Activated CD4-positive, alpha-beta memory T cell treated with anti-CD3 and anti-CD28 coated beads for 36 hours (primary cell): ENCODE measurements around the gene PCDHGA4. TPM values are rescaled to one million over a fixed set of nuclear protein-coding genes. Genes with fewer than 3 reads are reported as not detected.

Experiments used
- total RNA-seq, 2 experiments: library from RNA; stranded (reverse); gene quantifications; one replicate each; pipeline ENCODE4 v1.2.3, GENCODE V29; 2021

Gene PCDHGA4
- total RNA-seq, 2 experiments from 2014 or later, result 0.07 to 0.12 TPM

Other genes starting within 250 kb of the PCDHGA4 start
- not detected for gene PCDHB4, start 233.2 kb upstream of the PCDHGA4 start, total RNA-seq
- gene PCDHB5, start 219.8 kb upstream of the PCDHGA4 start, total RNA-seq, result not detected
- not detected for gene PCDHB6, start 205.0 kb upstream of the PCDHGA4 start, total RNA-seq
- not detected for gene PCDHB7, start 182.4 kb upstream of the PCDHGA4 start, total RNA-seq
- gene PCDHB8, start 177.2 kb upstream of the PCDHGA4 start, total RNA-seq, result not detected
- not detected for gene PCDHB16, start 172.6 kb upstream of the PCDHGA4 start, total RNA-seq
- not detected for gene PCDHB9, start 167.9 kb upstream of the PCDHGA4 start, total RNA-seq
- not detected for gene PCDHB10, start 162.7 kb upstream of the PCDHGA4 start, total RNA-seq
- gene PCDHB11, start 155.4 kb upstream of the PCDHGA4 start, total RNA-seq, result not detected
- not detected for gene PCDHB12, start 146.3 kb upstream of the PCDHGA4 start, total RNA-seq
- gene PCDHB13, start 141.1 kb upstream of the PCDHGA4 start, total RNA-seq, result not detected
- gene PCDHB14, start 131.7 kb upstream of the PCDHGA4 start, total RNA-seq, result not detected
- gene PCDHB15, start 109.6 kb upstream of the PCDHGA4 start, total RNA-seq, result not detected
- gene SLC25A2, start 51.0 kb upstream of the PCDHGA4 start, total RNA-seq, result under 1 TPM; 0.19 to 0.31 TPM
- 10 to 100 TPM; 54.6 to 55.5 TPM for gene TAF7, start 34.2 kb upstream of the PCDHGA4 start, total RNA-seq
- gene PCDHGA1, start 24.5 kb upstream of the PCDHGA4 start, total RNA-seq, result not detected
- gene PCDHGA2, start 16.3 kb upstream of the PCDHGA4 start, total RNA-seq, result not detected
- not detected for gene PCDHGA3, start 11.2 kb upstream of the PCDHGA4 start, total RNA-seq
- not detected for gene PCDHGB1, start 4.9 kb upstream of the PCDHGA4 start, total RNA-seq
- under 1 TPM; 0.10 to 0.19 TPM for gene PCDHGB2, start 5.0 kb downstream of the PCDHGA4 start, total RNA-seq
- gene PCDHGA5, start 9.1 kb downstream of the PCDHGA4 start, total RNA-seq, result not detected
- under 1 TPM in 1 of 2 experiments, not detected in 1; 0.10 TPM for gene PCDHGB3, start 15.2 kb downstream of the PCDHGA4 start, total RNA-seq
- gene PCDHGA6, start 18.9 kb downstream of the PCDHGA4 start, total RNA-seq, result under 1 TPM; 0.05 to 0.10 TPM
- under 1 TPM in 1 of 2 experiments, not detected in 1; 0.07 TPM for gene PCDHGA7, start 27.7 kb downstream of the PCDHGA4 start, total RNA-seq
- under 1 TPM in 1 of 2 experiments, not detected in 1; 0.07 TPM for gene PCDHGB4, start 32.7 kb downstream of the PCDHGA4 start, total RNA-seq
- gene PCDHGA8, start 37.6 kb downstream of the PCDHGA4 start, total RNA-seq, result not detected
- under 1 TPM; 0.12 to 0.15 TPM for gene PCDHGB5, start 42.9 kb downstream of the PCDHGA4 start, total RNA-seq
- under 1 TPM in 1 of 2 experiments, not detected in 1; 0.10 TPM for gene PCDHGA9, start 47.8 kb downstream of the PCDHGA4 start, total RNA-seq
- gene PCDHGB6, start 53.0 kb downstream of the PCDHGA4 start, total RNA-seq, result under 1 TPM in 1 of 2 experiments, not detected in 1; 0.07 TPM
- gene PCDHGA10, start 58.0 kb downstream of the PCDHGA4 start, total RNA-seq, result under 1 TPM; 0.07 to 0.10 TPM
- gene PCDHGB7, start 62.7 kb downstream of the PCDHGA4 start, total RNA-seq, result under 1 TPM in 1 of 2 experiments, not detected in 1; 0.07 TPM
- gene PCDHGA11, start 66.0 kb downstream of the PCDHGA4 start, total RNA-seq, result under 1 TPM in 1 of 2 experiments, not detected in 1; 0.05 TPM
- under 1 TPM in 1 of 2 experiments, not detected in 1; 0.07 TPM for gene PCDHGA12, start 75.5 kb downstream of the PCDHGA4 start, total RNA-seq
- gene PCDHGC3, start 120.9 kb downstream of the PCDHGA4 start, total RNA-seq, result not detected
- not detected for gene PCDHGC4, start 130.0 kb downstream of the PCDHGA4 start, total RNA-seq
- not detected for gene PCDHGC5, start 134.1 kb downstream of the PCDHGA4 start, total RNA-seq